ENCODE results near the gene TNFRSF19.

Gene TNFRSF19

GRCh38 chr13:23572836-23573235, 2.6 kb downstream of the TNFRSF19 start:
- ChIA-PET POLR2A (no interaction called here), CTCF (interaction anchor here (0.5 kb wide), 1 partner anchor 12 kb away, joined by 3 read pairs; no protein-coding TSS in a partner anchor)
- no peak overlapping the region for H3K4me3 ChIP-seq (ENCODE audit: low read depth, low read length)

GRCh38 chr13:23574421-23575145, 4.4 kb downstream of the TNFRSF19 start:
- no peaks in the 10 kb centered on the region for H3K36me3 ChIP-seq (ENCODE audit: control insufficient read depth in 2 of 2, insufficient read depth in 1 of 2, low read length in 2 of 2)
- CTCF ChIA-PET, result no interaction called here
- no peak overlapping the region for H3K27ac ChIP-seq (ENCODE audit: extremely low read depth, low read depth, low read length)
- TF ChIP-seq ZNF138 (tag by site-specific recombination; IDR thresholded peaks at IDR 0.05; ENCODE audit: borderline replicate concordance), result no peak
- TF ChIP-seq ZNF169 (tag by site-specific recombination; IDR thresholded peaks at IDR 0.05), result no peak
- no peak for TF ChIP-seq ZNF341 (tag by site-specific recombination; IDR thresholded peaks at IDR 0.05; ENCODE audit: low read depth)
- no peak for TF ChIP-seq HOXA7 (CRISPR knock-in tag; IDR thresholded peaks at IDR 0.05; ENCODE audit: borderline replicate concordance)
- no peak for TF ChIP-seq BCL11A (tag by site-specific recombination; IDR thresholded peaks at IDR 0.05; ENCODE audit: low read depth)
- TF ChIP-seq GLIS2 (tag by site-specific recombination; IDR thresholded peaks at IDR 0.05), result no peak
- no peak for TF ChIP-seq ZNF23 (tag by site-specific recombination; IDR thresholded peaks at IDR 0.05; ENCODE audit: borderline replicate concordance)
- TF ChIP-seq ZNF639 (tag by site-specific recombination; IDR thresholded peaks at IDR 0.05), result no peak
- no peak for TF ChIP-seq ZNF660 (tag by site-specific recombination; IDR thresholded peaks at IDR 0.05)
- no peaks in the 10 kb centered on the region for H3K9me3 ChIP-seq (ENCODE audit: control insufficient read depth, insufficient read depth, low read depth, low read length)
- peaks cover 3% of the 10 kb centered on the region; the same call in 1 of the 2 replicates for H3K4me1 ChIP-seq (ENCODE audit: control insufficient read depth, insufficient read depth, low read length)
- no peak overlapping the region for H3K4me3 ChIP-seq (ENCODE audit: low read depth, low read length)
- POLR2A ChIA-PET, result no interaction called here

More at GRCh38 chr13:23572836-23573235, 2.6 kb downstream of the TNFRSF19 start:
- Histone ChIP-seq H3K9me3 (ENCODE audit: control insufficient read depth, insufficient read depth, low read depth, low read length) (no peaks in the 10 kb centered on the region), H3K27ac (ENCODE audit: extremely low read depth, low read depth, low read length) (no peak overlapping the region), H3K4me1 (ENCODE audit: control insufficient read depth, insufficient read depth, low read length) (peaks cover 3% of the 10 kb centered on the region; the same call in 1 of the 2 replicates), H3K36me3 (ENCODE audit: control insufficient read depth in 2 of 2, insufficient read depth in 1 of 2, low read length in 2 of 2) (no peaks in the 10 kb centered on the region)
- TF ChIP-seq ZNF121 (tag by site-specific recombination; IDR thresholded peaks at IDR 0.05) (no peak), ZNF214 (tag by site-specific recombination; IDR thresholded peaks at IDR 0.05; ENCODE audit: borderline replicate concordance) (no peak), ZNF112 (tag by site-specific recombination; IDR thresholded peaks at IDR 0.05) (no peak), PRDM2 (tag by site-specific recombination; IDR thresholded peaks at IDR 0.05; ENCODE audit: borderline replicate concordance) (no peak), ZNF514 (tag by site-specific recombination; IDR thresholded peaks at IDR 0.05) (no peak), ZNF549 (tag by site-specific recombination; IDR thresholded peaks at IDR 0.05) (no peak), ZBTB48 (tag by site-specific recombination; IDR thresholded peaks at IDR 0.05) (no peak), OVOL3 (tag by site-specific recombination; IDR thresholded peaks at IDR 0.05) (no peak), RBAK (tag by site-specific recombination; IDR thresholded peaks at IDR 0.05) (no peak), ZNF24 (tag by site-specific recombination; IDR thresholded peaks at IDR 0.05) (no peak)

All from HEK293 (cell line).